Occipital lobe (tissue), 2 donors: Measurements from ENCODE around the gene CELF4. TPM values are rescaled to one million over a fixed set of nuclear protein-coding genes. Genes with fewer than 3 reads are reported as not detected.

Experiments
- DNase-seq: peaks from one replicate; lab custom pipeline; 2025; lab: John Stamatoyannopoulos, UW
- total RNA-seq: library from RNA; depleted of rRNA; stranded (reverse); fragments of >200 nt; gene quantifications from one replicate; pipeline ENCODE4 v1.2.3, GENCODE V29; 2014

CELF4 gene
- total RNA-seq, 1 donor from 2014 or later = 60.7 TPM

- no peak for DNase-seq
Observed at GRCh38 chr18:37266290-37266689, 299.3 kb downstream of the CELF4 start.

- no peak for DNase-seq
Observed at GRCh38 chr18:37265382-37265781, 300.2 kb downstream of the CELF4 start.

- DNase-seq = no peak
Observed at GRCh38 chr18:37264956-37265355, 300.6 kb downstream of the CELF4 start.

GRCh38 chr18:37261988-37262387 lies 303.6 kb downstream of the CELF4 start:
- no peak for DNase-seq

GRCh38 chr18:37261246-37261840 lies 304.3 kb downstream of the CELF4 start:
- DNase-seq = no peak

- DNase-seq = no peak
Observed at GRCh38 chr18:37260367-37261093, 305.1 kb downstream of the CELF4 start.

GRCh38 chr18:37259711-37260110 lies 305.9 kb downstream of the CELF4 start:
- DNase-seq = peak; percentile 24

GRCh38 chr18:37258819-37259218 lies 306.8 kb downstream of the CELF4 start:
- DNase-seq = no peak

- DNase-seq = no peak
Observed at GRCh38 chr18:37258131-37258530, 307.5 kb downstream of the CELF4 start.

- DNase-seq = no peak
Observed at GRCh38 chr18:37254973-37255372, 310.6 kb downstream of the CELF4 start.

- DNase-seq = no peak
Observed at GRCh38 chr18:37254236-37254754, 311.3 kb downstream of the CELF4 start.

GRCh38 chr18:37253394-37254235 lies 312.0 kb downstream of the CELF4 start:
- no peak for DNase-seq

- DNase-seq = no peak
Observed at GRCh38 chr18:37252854-37253393, 312.7 kb downstream of the CELF4 start.

- no peak for DNase-seq
Observed at GRCh38 chr18:37252342-37252741, 313.3 kb downstream of the CELF4 start.

GRCh38 chr18:37251679-37252078 lies 313.9 kb downstream of the CELF4 start:
- peak; percentile 60 for DNase-seq

GRCh38 chr18:37249895-37250618 lies 315.5 kb downstream of the CELF4 start:
- no peak for DNase-seq

GRCh38 chr18:37249171-37249886 lies 316.3 kb downstream of the CELF4 start:
- DNase-seq = no peak

- no peak for DNase-seq
Observed at GRCh38 chr18:37248281-37248680, 317.3 kb downstream of the CELF4 start.

- no peak for DNase-seq
Observed at GRCh38 chr18:37247497-37248161, 318.0 kb downstream of the CELF4 start.

- DNase-seq = no peak
Observed at GRCh38 chr18:37246779-37247340, 318.7 kb downstream of the CELF4 start.
